Astrocyte of the cerebellum (primary cell): ENCODE data around the gene GGT7.

ENCODE experiments used
- DNase-seq: peaks from one replicate; pipeline ENCODE4 v3.0.0-alpha.2; 2011; ENCODE audit warnings: low read depth
- H3K4me3 ChIP-seq: 2 replicates; pipeline ENCODE4 v1.5.1; 2011; ENCODE audit warnings: mild to moderate bottlenecking, low read depth, low read length, moderate library complexity
- in situ Hi-C: cut with HindIII; loops from 2 replicates; pipeline ENCODE4 v1.10.0; 2017; ENCODE audit warnings: low sequenced_read_pairs
- TF ChIP-seq, protein P1 (sequence below): IDR thresholded peaks from 2 replicates; pipeline ENCODE4 v1.5.1; 2012; ENCODE audit warnings: low read length, low read depth, moderate library complexity, mild to moderate bottlenecking; ENCODE audit errors: missing control alignments

GGT7 gene, protein sequence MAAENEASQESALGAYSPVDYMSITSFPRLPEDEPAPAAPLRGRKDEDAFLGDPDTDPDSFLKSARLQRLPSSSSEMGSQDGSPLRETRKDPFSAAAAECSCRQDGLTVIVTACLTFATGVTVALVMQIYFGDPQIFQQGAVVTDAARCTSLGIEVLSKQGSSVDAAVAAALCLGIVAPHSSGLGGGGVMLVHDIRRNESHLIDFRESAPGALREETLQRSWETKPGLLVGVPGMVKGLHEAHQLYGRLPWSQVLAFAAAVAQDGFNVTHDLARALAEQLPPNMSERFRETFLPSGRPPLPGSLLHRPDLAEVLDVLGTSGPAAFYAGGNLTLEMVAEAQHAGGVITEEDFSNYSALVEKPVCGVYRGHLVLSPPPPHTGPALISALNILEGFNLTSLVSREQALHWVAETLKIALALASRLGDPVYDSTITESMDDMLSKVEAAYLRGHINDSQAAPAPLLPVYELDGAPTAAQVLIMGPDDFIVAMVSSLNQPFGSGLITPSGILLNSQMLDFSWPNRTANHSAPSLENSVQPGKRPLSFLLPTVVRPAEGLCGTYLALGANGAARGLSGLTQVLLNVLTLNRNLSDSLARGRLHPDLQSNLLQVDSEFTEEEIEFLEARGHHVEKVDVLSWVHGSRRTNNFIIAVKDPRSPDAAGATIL

DNA sequence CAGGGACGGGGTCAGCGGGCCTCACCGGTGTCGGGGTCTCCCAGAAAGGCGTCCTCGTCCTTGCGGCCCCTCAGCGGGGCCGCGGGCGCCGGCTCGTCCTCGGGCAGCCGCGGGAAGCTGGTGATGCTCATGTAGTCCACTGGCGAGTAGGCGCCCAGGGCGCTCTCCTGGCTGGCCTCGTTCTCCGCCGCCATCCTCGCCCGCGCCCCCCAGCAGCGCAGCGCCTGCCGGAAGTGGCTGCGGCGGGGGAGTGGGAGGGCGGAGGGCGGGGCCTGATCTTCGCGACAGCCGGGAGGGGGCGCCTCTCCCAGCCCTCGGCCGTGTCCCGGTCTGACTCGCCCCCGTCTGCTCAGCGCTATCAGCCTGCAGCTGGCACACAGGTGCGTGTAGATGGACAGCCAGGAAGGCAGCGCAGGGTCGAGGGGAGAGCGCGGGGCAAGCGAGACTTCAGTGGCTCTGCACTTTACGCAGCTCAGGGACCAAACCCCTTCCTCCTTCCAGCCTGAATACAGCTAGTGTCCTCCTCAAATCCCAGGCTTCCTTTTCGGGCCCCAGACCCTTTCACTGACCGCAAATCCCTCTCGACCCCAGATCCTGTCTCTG lies at the start of gene GGT7:
Gene GGT7, minus strand, starts transcription at position 235 of the 603 bp plus-strand sequence. Its CDS starts 41 bp downstream, at position 194.
- peak within 1 kb of the TSS; percentile 73 for H3K4me3 ChIP-seq
- in situ Hi-C loops = no loop called here
- peak; percentile 16 for DNase-seq
- TF ChIP-seq, protein P1, sequence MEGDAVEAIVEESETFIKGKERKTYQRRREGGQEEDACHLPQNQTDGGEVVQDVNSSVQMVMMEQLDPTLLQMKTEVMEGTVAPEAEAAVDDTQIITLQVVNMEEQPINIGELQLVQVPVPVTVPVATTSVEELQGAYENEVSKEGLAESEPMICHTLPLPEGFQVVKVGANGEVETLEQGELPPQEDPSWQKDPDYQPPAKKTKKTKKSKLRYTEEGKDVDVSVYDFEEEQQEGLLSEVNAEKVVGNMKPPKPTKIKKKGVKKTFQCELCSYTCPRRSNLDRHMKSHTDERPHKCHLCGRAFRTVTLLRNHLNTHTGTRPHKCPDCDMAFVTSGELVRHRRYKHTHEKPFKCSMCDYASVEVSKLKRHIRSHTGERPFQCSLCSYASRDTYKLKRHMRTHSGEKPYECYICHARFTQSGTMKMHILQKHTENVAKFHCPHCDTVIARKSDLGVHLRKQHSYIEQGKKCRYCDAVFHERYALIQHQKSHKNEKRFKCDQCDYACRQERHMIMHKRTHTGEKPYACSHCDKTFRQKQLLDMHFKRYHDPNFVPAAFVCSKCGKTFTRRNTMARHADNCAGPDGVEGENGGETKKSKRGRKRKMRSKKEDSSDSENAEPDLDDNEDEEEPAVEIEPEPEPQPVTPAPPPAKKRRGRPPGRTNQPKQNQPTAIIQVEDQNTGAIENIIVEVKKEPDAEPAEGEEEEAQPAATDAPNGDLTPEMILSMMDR = peak; percentile 58

DNA sequence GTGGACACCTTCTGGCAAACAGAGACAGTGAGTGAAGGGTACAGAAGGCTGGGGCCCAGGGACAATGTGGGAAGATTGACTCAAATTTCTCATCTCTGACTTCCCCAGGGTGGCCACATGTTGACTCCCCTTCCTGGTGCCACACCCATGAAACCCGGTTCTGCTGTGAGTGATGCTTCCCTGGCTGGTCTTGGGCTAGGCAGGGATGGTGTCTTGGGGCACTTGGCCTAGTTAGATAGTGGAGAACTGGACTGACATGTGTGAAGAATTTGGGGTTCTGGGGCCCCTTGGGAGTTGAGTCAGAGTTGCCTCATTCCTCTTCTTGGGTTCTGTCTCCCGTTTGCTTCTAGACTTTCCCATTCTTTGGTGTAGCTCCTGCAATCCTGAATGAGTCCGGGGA lies 48.8 kb upstream of the GGT7 start:
- H3K4me3 ChIP-seq = no peak overlapping the region
- no peak for DNase-seq
- in situ Hi-C loops = loop anchor here (5.0 kb wide), 1 partner anchor 59 kb away; no protein-coding TSS in a partner anchor
- TF ChIP-seq, protein P1 = no peak

DNA sequence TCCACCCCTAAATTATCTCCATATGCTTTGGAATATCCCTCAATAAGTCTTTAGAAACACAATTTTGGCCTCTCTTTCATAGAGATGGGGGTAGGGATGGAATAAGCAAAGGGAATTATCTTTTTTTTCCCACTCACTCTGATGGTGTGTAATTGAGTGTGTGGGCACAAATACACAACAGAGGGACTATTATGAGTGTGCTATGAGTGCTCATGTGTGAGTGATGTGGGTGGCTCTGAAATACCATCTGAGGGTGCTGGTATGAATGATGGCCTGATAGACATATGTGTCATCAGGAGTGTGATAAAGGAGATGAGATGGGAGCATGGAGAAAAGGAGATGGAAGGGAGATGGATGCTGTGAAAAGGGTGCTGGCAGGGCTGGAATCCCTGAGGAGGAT lies 47.4 kb upstream of the GGT7 start:
- in situ Hi-C loops = loop anchor here (5.0 kb wide), 1 partner anchor 58 kb away; no protein-coding TSS in a partner anchor

DNA sequence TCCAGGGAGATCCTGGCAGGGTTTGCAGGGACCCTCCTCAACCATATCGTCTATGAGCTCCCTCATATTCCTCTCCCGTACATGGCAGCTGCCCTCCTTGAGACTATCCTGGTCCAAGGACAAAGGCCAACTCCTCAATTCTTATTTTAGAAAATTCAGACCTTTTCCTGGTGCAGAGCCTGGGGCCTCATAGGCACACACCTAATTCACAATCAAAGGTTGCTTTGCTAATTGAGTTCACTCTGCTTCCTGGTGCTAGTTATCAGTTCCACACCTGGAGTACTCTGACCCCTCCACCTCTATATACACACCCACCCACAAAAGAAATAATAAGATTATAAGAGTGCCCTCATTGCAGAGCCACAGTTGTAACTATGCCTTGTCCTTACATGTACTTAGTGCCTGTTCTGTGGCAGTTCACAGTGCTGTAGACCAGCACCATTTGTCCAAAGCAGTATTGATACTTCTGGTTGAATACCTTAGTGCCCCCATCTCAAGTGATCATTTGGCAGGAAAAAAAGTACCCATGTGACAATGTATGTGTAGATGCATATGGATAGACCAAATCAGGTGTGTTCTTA lies 44.2 kb upstream of the GGT7 start:
- in situ Hi-C loops = no loop called here
- TF ChIP-seq, protein P1 = no peak
- DNase-seq = no peak
- H3K4me3 ChIP-seq = no peak overlapping the region

More for the DNA sequence above, 47.4 kb upstream of the GGT7 start:
- TF ChIP-seq, protein P1 = no peak
- H3K4me3 ChIP-seq = no peak overlapping the region
- no peak for DNase-seq

DNA sequence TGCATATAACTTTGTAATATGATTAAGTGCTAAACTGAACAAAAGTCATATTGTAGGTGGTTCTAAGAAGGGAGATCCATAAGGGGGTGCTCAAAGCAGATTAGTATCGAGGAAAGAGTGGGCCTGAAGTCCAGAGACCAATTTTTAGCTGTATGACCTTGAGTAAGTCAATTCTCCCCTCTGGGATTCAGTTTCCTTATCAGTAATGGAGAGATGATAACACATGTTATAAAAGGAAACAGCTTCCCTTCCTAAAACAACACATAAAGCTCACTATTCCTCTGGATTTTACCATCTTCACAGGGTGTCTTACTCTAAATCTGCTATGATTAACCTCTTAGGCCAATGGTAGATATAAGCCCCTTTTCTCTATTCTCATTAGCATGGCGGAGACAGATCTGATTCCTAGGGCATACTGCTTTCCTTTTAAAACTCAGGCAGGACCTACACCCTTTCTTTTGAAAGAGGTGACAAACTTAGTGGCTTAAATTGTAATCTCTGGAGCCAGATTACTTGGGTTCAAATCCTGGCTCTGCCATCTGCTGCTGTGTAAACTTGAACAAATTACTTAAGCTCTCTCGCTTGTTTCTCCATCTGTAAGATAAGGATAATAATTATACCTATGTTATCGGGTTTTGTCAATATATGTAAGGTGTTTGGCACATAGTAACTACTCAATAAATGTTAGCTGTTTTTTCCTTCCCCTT lies 43.2 kb upstream of the GGT7 start:
- TF ChIP-seq, protein P1 = no peak
- in situ Hi-C loops = no loop called here
- no peak for DNase-seq

More for the DNA sequence above, 43.2 kb upstream of the GGT7 start:
- H3K4me3 ChIP-seq = no peak overlapping the region
